Osteocyte (in vitro differentiated cells): ENCODE data around the gene SLCO3A1. TPM values are rescaled to one million over a fixed set of nuclear protein-coding genes. Genes with fewer than 3 reads are reported as not detected.

ENCODE experiments used
- DNase-seq: peaks from one replicate; pipeline ENCODE4 v3.0.0; 2021; ENCODE audit warnings: mixed read lengths; ENCODE audit not compliant: unreplicated experiment; ENCODE audit errors: extremely low spot score
- H3K27ac Mint-ChIP-seq: one replicate; pipeline ENCODE4 v1.8.0; 2021; ENCODE audit warnings: mild to moderate bottlenecking, mixed read lengths; ENCODE audit not compliant: unreplicated experiment
- H3K27me3 Mint-ChIP-seq: one replicate; pipeline ENCODE4 v1.8.0; 2021; ENCODE audit warnings: mixed read lengths; ENCODE audit not compliant: unreplicated experiment
- H3K36me3 Mint-ChIP-seq: one replicate; pipeline ENCODE4 v1.8.0; 2021; ENCODE audit warnings: mixed read lengths; ENCODE audit not compliant: unreplicated experiment
- H3K4me1 Mint-ChIP-seq: one replicate; pipeline ENCODE4 v1.8.0; 2021; ENCODE audit warnings: mixed read lengths; ENCODE audit not compliant: unreplicated experiment
- H3K4me3 Mint-ChIP-seq: one replicate; pipeline ENCODE4 v1.8.0; 2021; ENCODE audit warnings: mild to moderate bottlenecking, moderate library complexity, mixed read lengths; ENCODE audit not compliant: unreplicated experiment
- H3K9me3 Mint-ChIP-seq: one replicate; pipeline ENCODE4 v1.8.0; 2021; ENCODE audit warnings: mixed read lengths; ENCODE audit not compliant: unreplicated experiment
- total RNA-seq: library from RNA; stranded (reverse); gene quantifications from 2 replicates; pipeline ENCODE4 v1.2.1, GENCODE V29; 2021
- TF ChIP-seq, protein P1 (sequence below): fragments of 200-600 bp; sonication (generic); IDR thresholded peaks from 2 replicates; pipeline ENCODE4 v1.5.0; 2021; ENCODE audit warnings: antibody characterized with exemption, mild to moderate bottlenecking, moderate library complexity

SLCO3A1 gene
- total RNA-seq, 1 donor from 2014 or later = 1.3 TPM

DNA sequence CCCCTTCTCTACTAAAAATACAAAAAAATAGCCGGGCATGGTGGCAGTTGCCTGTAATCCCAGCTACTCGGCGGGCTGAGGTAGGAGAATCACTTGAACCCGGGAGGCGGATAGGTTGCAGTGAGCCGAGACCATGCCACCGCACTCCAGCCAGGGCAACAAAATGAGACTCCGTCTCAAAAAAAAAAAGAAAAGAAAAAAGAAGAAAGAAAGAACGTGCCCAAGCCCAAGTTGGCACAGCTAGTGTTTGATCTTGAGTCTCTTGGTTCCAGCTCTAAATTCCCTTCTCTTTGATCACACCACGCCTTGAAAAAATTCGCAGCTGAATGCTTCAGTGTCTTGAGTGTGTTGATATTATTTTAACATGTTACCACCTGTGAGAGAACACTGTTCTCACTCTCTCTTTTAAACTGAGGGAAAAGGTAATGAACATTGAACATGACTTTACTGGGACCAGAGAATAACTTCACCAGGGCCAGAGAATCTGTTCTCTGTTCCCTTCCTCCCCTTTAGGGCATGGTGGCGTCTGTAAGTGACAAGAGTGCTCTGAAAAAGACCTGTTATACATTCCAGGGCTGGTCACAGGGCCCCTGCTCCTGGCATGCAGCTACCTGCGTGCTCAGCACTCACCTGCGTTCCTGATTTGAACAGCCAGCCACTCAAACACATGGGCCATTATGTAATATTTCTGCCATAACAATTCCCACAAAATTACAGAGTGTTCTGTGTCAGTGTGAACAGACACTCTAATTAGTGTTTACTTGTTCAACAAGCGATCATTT is 19.0 kb downstream of the SLCO3A1 start:
- TF ChIP-seq, protein P1, sequence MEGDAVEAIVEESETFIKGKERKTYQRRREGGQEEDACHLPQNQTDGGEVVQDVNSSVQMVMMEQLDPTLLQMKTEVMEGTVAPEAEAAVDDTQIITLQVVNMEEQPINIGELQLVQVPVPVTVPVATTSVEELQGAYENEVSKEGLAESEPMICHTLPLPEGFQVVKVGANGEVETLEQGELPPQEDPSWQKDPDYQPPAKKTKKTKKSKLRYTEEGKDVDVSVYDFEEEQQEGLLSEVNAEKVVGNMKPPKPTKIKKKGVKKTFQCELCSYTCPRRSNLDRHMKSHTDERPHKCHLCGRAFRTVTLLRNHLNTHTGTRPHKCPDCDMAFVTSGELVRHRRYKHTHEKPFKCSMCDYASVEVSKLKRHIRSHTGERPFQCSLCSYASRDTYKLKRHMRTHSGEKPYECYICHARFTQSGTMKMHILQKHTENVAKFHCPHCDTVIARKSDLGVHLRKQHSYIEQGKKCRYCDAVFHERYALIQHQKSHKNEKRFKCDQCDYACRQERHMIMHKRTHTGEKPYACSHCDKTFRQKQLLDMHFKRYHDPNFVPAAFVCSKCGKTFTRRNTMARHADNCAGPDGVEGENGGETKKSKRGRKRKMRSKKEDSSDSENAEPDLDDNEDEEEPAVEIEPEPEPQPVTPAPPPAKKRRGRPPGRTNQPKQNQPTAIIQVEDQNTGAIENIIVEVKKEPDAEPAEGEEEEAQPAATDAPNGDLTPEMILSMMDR = no peak
- DNase-seq = no peak
- no peaks in the 10 kb centered on the region for H3K4me1 Mint-ChIP-seq
- H3K36me3 Mint-ChIP-seq = no peaks in the 10 kb centered on the region
- no peaks in the 10 kb centered on the region for H3K27me3 Mint-ChIP-seq
- peaks cover 4% of the 10 kb centered on the region for H3K9me3 Mint-ChIP-seq
- H3K4me3 Mint-ChIP-seq = no peak overlapping the region
- H3K27ac Mint-ChIP-seq = no peak overlapping the region

DNA sequence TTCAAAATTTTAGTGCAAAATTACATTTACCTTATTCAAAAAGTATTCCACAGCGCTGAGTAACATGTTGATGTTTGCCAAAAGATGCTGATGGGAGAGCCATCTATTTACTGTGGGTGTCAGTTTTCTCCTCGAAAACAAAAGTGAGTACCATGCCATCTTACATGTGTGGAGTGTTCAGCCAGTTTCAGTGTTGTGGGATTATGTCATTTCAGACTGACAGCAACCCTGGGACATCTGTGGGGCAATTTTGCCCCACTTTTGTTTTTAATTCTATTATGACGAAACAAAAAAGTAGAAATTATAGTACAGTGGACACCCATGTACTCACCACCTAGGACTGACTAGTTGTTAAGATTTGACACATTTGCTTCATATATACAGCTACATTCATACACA is 19.6 kb downstream of the SLCO3A1 start:
- H3K36me3 Mint-ChIP-seq = no peaks in the 10 kb centered on the region
- peaks cover 4% of the 10 kb centered on the region for H3K9me3 Mint-ChIP-seq
- TF ChIP-seq, protein P1 = no peak
- no peak overlapping the region for H3K4me3 Mint-ChIP-seq
- H3K27me3 Mint-ChIP-seq = no peaks in the 10 kb centered on the region
- H3K27ac Mint-ChIP-seq = no peak overlapping the region
- no peak for DNase-seq
- H3K4me1 Mint-ChIP-seq = no peaks in the 10 kb centered on the region

DNA sequence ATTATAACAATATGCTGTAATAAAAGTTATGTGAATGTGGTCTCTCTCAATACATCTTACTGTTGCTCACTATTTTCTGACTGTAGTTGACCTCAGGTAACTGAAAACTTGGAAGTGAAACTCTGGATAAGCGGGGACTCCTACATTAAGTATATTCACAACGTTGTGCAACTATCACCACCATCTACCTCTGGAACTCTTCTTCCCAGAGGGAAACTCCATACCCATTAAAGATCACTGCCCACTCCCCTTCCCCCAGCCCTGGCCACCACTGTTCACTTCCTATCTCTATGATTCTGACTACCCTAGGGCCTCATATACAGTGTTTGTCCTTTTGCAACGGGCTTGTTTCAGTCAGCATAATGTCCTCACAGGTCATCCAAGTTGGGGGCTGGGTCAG is 20.7 kb downstream of the SLCO3A1 start:
- Mint-ChIP-seq H3K27me3 (no peaks in the 10 kb centered on the region), H3K4me3 (no peak overlapping the region), H3K27ac (no peak overlapping the region), H3K4me1 (no peaks in the 10 kb centered on the region), H3K36me3 (no peaks in the 10 kb centered on the region), H3K9me3 (peaks cover 4% of the 10 kb centered on the region)
- DNase-seq = no peak
- TF ChIP-seq, protein P1 = no peak

DNA sequence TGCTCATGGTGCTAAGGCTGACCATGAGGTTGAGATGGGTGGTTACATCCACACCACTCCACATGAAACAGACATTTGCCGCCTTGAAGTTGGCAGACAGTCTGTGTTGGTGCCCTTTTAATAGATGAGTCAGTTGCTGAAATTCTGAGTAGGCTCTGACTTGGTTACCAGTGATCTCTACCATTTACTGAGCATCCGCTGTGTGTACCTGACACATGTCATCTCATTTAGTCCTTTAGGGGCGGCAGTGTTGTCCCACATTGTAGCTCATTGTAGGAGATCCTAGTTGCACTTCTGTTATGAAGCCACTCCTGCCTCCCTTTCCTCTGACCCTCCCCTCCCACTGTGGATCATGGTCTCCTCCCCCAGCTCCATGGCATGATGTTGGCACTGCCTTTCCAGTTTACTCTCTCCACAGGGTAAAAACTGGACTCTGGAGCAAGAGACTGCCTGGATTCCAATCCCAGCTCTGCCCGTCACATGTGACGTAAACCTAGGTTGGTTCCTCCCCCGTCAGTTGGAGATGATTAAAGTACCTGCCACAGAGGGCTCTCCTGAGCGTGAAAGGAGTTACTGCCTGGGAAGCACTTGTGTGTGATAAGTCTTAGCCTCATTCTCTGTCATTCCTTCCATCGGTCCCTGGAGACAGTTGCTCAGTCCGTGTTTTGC is 21.6 kb downstream of the SLCO3A1 start:
- no peaks in the 10 kb centered on the region for H3K36me3 Mint-ChIP-seq
- H3K4me3 Mint-ChIP-seq = no peak overlapping the region
- H3K27me3 Mint-ChIP-seq = no peaks in the 10 kb centered on the region
- peaks cover 4% of the 10 kb centered on the region for H3K9me3 Mint-ChIP-seq
- TF ChIP-seq, protein P1 = no peak
- H3K27ac Mint-ChIP-seq = no peak overlapping the region
- DNase-seq = no peak
- H3K4me1 Mint-ChIP-seq = no peaks in the 10 kb centered on the region

DNA sequence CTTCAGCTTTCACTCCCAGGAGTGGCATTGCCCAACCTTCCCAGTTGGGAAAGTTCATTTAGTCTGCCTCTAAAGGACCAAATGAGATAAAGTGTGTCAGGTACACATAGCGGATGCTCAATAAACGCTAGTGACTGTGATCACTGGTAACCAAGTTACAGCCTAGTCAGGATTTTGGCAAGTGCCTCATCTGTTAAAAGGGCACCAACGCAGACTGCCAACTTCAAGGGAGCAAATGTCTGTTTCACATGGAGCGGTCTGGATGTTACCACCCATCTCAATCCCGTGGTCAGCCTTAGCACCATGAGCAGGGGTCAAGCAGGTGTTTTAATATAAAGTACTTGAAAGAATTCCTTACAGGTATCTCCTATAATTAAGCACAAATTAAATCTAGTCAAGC is 22.7 kb downstream of the SLCO3A1 start:
- H3K36me3 Mint-ChIP-seq = no peaks in the 10 kb centered on the region
- H3K4me1 Mint-ChIP-seq = no peaks in the 10 kb centered on the region
- H3K4me3 Mint-ChIP-seq = no peak overlapping the region
- H3K27me3 Mint-ChIP-seq = no peaks in the 10 kb centered on the region
- no peak overlapping the region for H3K27ac Mint-ChIP-seq
- TF ChIP-seq, protein P1 = no peak
- no peak for DNase-seq
- H3K9me3 Mint-ChIP-seq = peaks cover 4% of the 10 kb centered on the region
